IMR-90 (cell line): Measurements from ENCODE around the gene PID1. TPM values are rescaled to one million over a fixed set of nuclear protein-coding genes. Genes with fewer than 3 reads are reported as not detected.

ENCODE experiments used
- ATAC-seq: fragments of 200-7000 bp; cut with Tn5 transposase; 2 replicates; pipeline ENCODE4 v1.9.1; 2020; ENCODE audit warnings: low read depth, mild to moderate bottlenecking, moderate library complexity
- BruUV-seq: library from RNA; stranded (reverse); fragments of 400-500 nt; replicated peaks from 2 replicates; lab custom pipeline; 2021; lab: Mats Ljungman, UMichigan
- CTCF ChIA-PET: fragments of 300-600 bp; formaldehyde crosslinking; extraction: SDS; loops from one replicate; lab custom pipeline; 2021; ENCODE audit warnings: antibody characterized with exemption; lab: Yijun Ruan, JAX
- POLR2A ChIA-PET: fragments of 300-600 bp; sonication (Branson Sonifier 250); formaldehyde crosslinking; loops from one replicate; lab custom pipeline; 2022; ENCODE audit warnings: antibody characterized with exemption; ENCODE audit not compliant: unreplicated experiment; lab: Charles Lee
- DNase-seq: peaks from one replicate; pipeline ENCODE4 v3.0.0; 2013
- H2AFZ ChIP-seq: replicated peaks from 2 replicates; pipeline ENCODE3; 2013; ENCODE audit warnings: low read length, mild to moderate bottlenecking; ENCODE audit not compliant: poor library complexity
- H2AK5ac ChIP-seq: 2 replicates; pipeline ENCODE4 v1.6.1; 2013; ENCODE audit warnings: low read depth, low read length, inconsistent platforms
- H2AK9ac ChIP-seq: replicated peaks from 2 replicates; pipeline ENCODE3; 2013; ENCODE audit warnings: mild to moderate bottlenecking, low read depth, low read length, moderate library complexity; ENCODE audit not compliant: poor library complexity
- H2BK120ac ChIP-seq: 2 replicates; pipeline ENCODE4 v1.6.1; 2013; ENCODE audit warnings: low read depth, low read length, inconsistent platforms
- H2BK15ac ChIP-seq: 3 replicates; pipeline ENCODE4 v1.6.1; 2013; ENCODE audit warnings: low read depth, low read length, inconsistent platforms
- H2BK20ac ChIP-seq: 2 replicates; pipeline ENCODE4 v1.6.1; 2013; ENCODE audit warnings: low read depth, mild to moderate bottlenecking, inconsistent platforms, low read length, moderate library complexity
- H2BK5ac ChIP-seq: 2 replicates; pipeline ENCODE4 v1.6.1; 2013; ENCODE audit warnings: mild to moderate bottlenecking, low read depth, low read length, inconsistent platforms; ENCODE audit not compliant: poor library complexity, severe bottlenecking
- H3K14ac ChIP-seq: replicated peaks from 2 replicates; pipeline ENCODE4 v1.6.1; 2013; ENCODE audit warnings: low read depth, low read length, inconsistent platforms
- H3K18ac ChIP-seq: 2 replicates; pipeline ENCODE4 v1.6.1; 2013; ENCODE audit warnings: low read depth, low read length, control low read depth
- H3K23ac ChIP-seq: 2 replicates; pipeline ENCODE4 v1.6.1; 2013; ENCODE audit warnings: low read depth, low read length, inconsistent platforms
- H3K27ac ChIP-seq: 2 replicates; pipeline ENCODE4 v1.5.1; 2013; ENCODE audit warnings: mild to moderate bottlenecking, control low read depth, low read length; ENCODE audit not compliant: insufficient read depth
- H3K27me3 ChIP-seq: 2 replicates; pipeline ENCODE4 v1.6.1; 2013; ENCODE audit warnings: low read length; ENCODE audit not compliant: control insufficient read depth, insufficient read depth
- H3K36me3 ChIP-seq: 2 replicates; pipeline ENCODE4 v1.6.1; 2013; ENCODE audit warnings: low read length, mixed read lengths; ENCODE audit not compliant: control insufficient read depth, insufficient read depth
- H3K4ac ChIP-seq: 2 replicates; pipeline ENCODE4 v1.6.1; 2013; ENCODE audit warnings: low read depth, low read length, inconsistent platforms
- H3K4me1 ChIP-seq: 2 replicates; pipeline ENCODE4 v1.6.1; 2013; ENCODE audit warnings: low read length, mixed read lengths; ENCODE audit not compliant: control insufficient read depth, insufficient read depth
- H3K4me2 ChIP-seq: 2 replicates; pipeline ENCODE4 v1.6.1; 2013; ENCODE audit warnings: low read depth, mild to moderate bottlenecking, control low read depth, low read length, moderate library complexity
- H3K4me3 ChIP-seq: 2 replicates; pipeline ENCODE4 v1.5.1; 2013; ENCODE audit warnings: low read depth, mild to moderate bottlenecking, control low read depth, low read length, moderate library complexity; ENCODE audit not compliant: insufficient read depth
- H3K56ac ChIP-seq: 2 replicates; pipeline ENCODE4 v1.6.1; 2013; ENCODE audit warnings: low read length, inconsistent platforms; ENCODE audit not compliant: insufficient read depth; ENCODE audit errors: extremely low read depth
- H3K79me1 ChIP-seq, 2 experiments: 2 replicates each; pipeline ENCODE4 v1.6.1; 2013; ENCODE audit warnings: low read length in 2 of 2, inconsistent platforms in 1 of 2, low read depth in 1 of 2
- H3K9ac ChIP-seq: 2 replicates; pipeline ENCODE4 v1.6.1; 2013; ENCODE audit warnings: low read depth, low read length, control low read depth
- H3K9me1 ChIP-seq: 2 replicates; pipeline ENCODE4 v1.6.1; 2013; ENCODE audit warnings: low read length, inconsistent platforms; ENCODE audit not compliant: insufficient read depth
- H3K9me3 ChIP-seq: 2 replicates; pipeline ENCODE4 v1.6.1; 2013; ENCODE audit warnings: low read length; ENCODE audit not compliant: control insufficient read depth, insufficient read depth
- H4K20me1 ChIP-seq: 2 replicates; pipeline ENCODE4 v1.6.1; 2013; ENCODE audit warnings: low read length, inconsistent platforms; ENCODE audit not compliant: insufficient read depth
- H4K5ac ChIP-seq: 2 replicates; pipeline ENCODE4 v1.6.1; 2013; ENCODE audit warnings: mild to moderate bottlenecking, low read depth, low read length, control low read depth
- H4K8ac ChIP-seq, 2 experiments: 2 replicates each; pipeline ENCODE4 v1.6.1; 2013; ENCODE audit warnings: low read depth in 2 of 2, low read length in 2 of 2, control low read depth in 1 of 2, inconsistent platforms in 1 of 2
- H4K91ac ChIP-seq: 2 replicates; pipeline ENCODE4 v1.6.1; 2013; ENCODE audit warnings: low read depth, low read length, inconsistent platforms; ENCODE audit not compliant: insufficient read depth
- BHLHE40 ChIP-seq: fragments of 150-350 bp; IDR thresholded peaks from 2 replicates; pipeline ENCODE4 v1.6.1; 2016; ENCODE audit warnings: mild to moderate bottlenecking, low read depth, low read length
- CEBPB ChIP-seq: IDR thresholded peaks from 2 replicates; pipeline ENCODE4 v1.6.1; 2012; ENCODE audit warnings: low read depth, low read length, improper control_type of control experiment
- FOS ChIP-seq: fragments of 150-350 bp; IDR thresholded peaks from 2 replicates; pipeline ENCODE4 v1.6.1; 2016; ENCODE audit warnings: low read depth, low read length
- MXI1 ChIP-seq: IDR thresholded peaks from 2 replicates; pipeline ENCODE4 v1.6.1; 2012; ENCODE audit warnings: low read depth, mild to moderate bottlenecking, low read length, moderate library complexity, borderline replicate concordance
- POLR2A ChIP-seq: IDR thresholded peaks from 2 replicates; pipeline ENCODE4 v1.6.1; 2012; ENCODE audit warnings: mild to moderate bottlenecking, low read depth, low read length
- RCOR1 ChIP-seq: IDR thresholded peaks from 2 replicates; pipeline ENCODE4 v1.6.1; 2012; ENCODE audit warnings: mild to moderate bottlenecking, low read length, improper control_type of control experiment; ENCODE audit not compliant: insufficient replicate concordance
- WGBS, 2 experiments: methylation state at CpG; one replicate each; pipeline versions ENCODE4 v1.1.5 to v1.1.7; 2013; ENCODE audit warnings: missing lambda C conversion rate in 2 of 2; ENCODE audit not compliant: insufficient read length in 1 of 2; ENCODE audit errors: extremely low coverage in 2 of 2; 5-methylcytosine and 5-hydroxymethylcytosine counted together
- dilution Hi-C: fragments of 300-500 bp; cut with HindIII; formaldehyde crosslinking; loops from one replicate; pipeline ENCODE4 v1.14.3; 2018; ENCODE audit warnings: low sequenced_read_pairs; ENCODE audit not compliant: unreplicated experiment
- in situ Hi-C: fragments of 300-500 bp; cut with MboI; formaldehyde crosslinking; loops from 3 replicates; pipeline ENCODE4 v1.14.3; 2019; ENCODE audit warnings: low sequenced_read_pairs, inconsistent platforms, mixed read lengths
- intact Hi-C: fragments of 100-400 bp; cut with micrococcal nuclease; formaldehyde crosslinking; loops from 2 replicates; pipeline ENCODE4 v1.10.0; 2022
- polyA plus RNA-seq, 3 experiments: library from polyadenylated mRNA; depleted of rRNA; stranded (reverse); fragments of >200 nt; gene quantifications; 2 replicates each; pipeline ENCODE4 v1.2.3, GENCODE V29; 2012; ENCODE audit warnings: low replicate concordance in 1 of 3
- total RNA-seq: library from RNA; depleted of rRNA; stranded (reverse); fragments of >200 nt; gene quantifications from 2 replicates; pipeline ENCODE4 v1.2.3, GENCODE V29; 2012
- TF ChIP-seq, protein P1 (sequence below): fragments of 150-350 bp; IDR thresholded peaks from 2 replicates; pipeline ENCODE4 v1.6.1; 2017; ENCODE audit warnings: mild to moderate bottlenecking, antibody characterized with exemption, low read length, low read depth

Gene PID1
- total and polyA plus RNA-seq, 2 of the 4 experiments (the other 2 are of a cell fraction): 0.90 to 1.9 TPM

DNA sequence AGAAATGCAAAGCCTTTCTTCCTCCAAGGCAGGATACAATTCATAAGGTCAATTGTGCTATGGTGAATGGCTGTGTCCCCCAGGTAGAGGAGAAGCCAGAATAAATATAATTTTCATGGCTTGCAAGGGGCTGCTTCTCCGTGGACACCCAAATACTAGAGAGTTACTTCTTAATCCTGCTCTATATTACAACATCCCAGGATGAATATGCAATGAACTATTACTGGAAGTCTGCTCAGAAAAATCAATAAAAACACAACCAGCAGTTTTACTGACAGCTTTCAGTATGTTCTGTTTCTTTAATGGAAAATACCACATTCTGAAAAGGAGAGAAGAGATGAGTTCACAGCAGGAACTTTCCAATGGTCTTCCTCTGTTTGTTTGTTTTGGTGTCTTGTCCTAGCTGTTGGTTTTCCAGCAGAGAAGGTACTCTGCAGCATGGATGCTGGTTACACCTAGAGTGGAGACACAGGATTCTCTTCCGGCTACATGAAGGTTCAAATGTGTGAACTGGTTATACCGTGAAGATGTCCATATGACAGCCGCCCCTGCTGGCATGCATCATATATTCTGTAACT lies 213.0 kb downstream of the PID1 start:
- POLR2A ChIA-PET: no interaction called here
- TF ChIP-seq CEBPB (no peak), POLR2A (no peak), MXI1 (no peak), BHLHE40 (no peak), RCOR1 (no peak), FOS (no peak)
- TF ChIP-seq, protein P1, sequence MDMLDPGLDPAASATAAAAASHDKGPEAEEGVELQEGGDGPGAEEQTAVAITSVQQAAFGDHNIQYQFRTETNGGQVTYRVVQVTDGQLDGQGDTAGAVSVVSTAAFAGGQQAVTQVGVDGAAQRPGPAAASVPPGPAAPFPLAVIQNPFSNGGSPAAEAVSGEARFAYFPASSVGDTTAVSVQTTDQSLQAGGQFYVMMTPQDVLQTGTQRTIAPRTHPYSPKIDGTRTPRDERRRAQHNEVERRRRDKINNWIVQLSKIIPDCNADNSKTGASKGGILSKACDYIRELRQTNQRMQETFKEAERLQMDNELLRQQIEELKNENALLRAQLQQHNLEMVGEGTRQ: no peak
- Histone ChIP-seq H4K5ac (no peak overlapping the region), H2BK120ac (no peak overlapping the region), H3K27ac (no peak overlapping the region), H3K4me2 (no peak overlapping the region), H3K36me3 (no peaks in the 10 kb centered on the region), H3K79me1 (no peaks in the 10 kb centered on the region), H4K20me1 (no peaks in the 10 kb centered on the region), H3K4me3 (no peak overlapping the region), H3K4me1 (no peaks in the 10 kb centered on the region), H3K18ac (no peak overlapping the region), H3K9me1 (no peaks in the 10 kb centered on the region), H3K56ac (no peak overlapping the region), H2AK9ac (no peak overlapping the region), H4K91ac (no peak overlapping the region), H3K14ac (no peak overlapping the region), H3K27me3 (no peaks in the 10 kb centered on the region), H2BK15ac (no peak overlapping the region), H3K9ac (no peak overlapping the region), H3K23ac (no peak overlapping the region), H3K9me3 (0 out of 2 replicates have a peak, but pooled peaks cover 2% of the 10 kb centered on the region), H2BK20ac (no peak overlapping the region), H4K8ac (no peak overlapping the region), H2AFZ (no peak overlapping the region), H2BK5ac (no peak overlapping the region), H2AK5ac (no peak overlapping the region), H3K4ac (no peak overlapping the region)
- intact Hi-C loops: no loop called here
- ATAC-seq (no peak), DNase-seq (no peak)
- CTCF ChIA-PET: no interaction called here
- WGBS, 2 experiments: no CpG with 5 or more reads among the region's 4 CpGs
- BruUV-seq: no TSS peak
- in situ Hi-C loops: no loop called here
- dilution Hi-C loops: no loop called here
